Stimulated activated CD4-positive, alpha-beta T cell treated with anti-CD3 and anti-CD28 coated beads, Interleukin-4, amount 100 ng/mL, for 48 hours (primary cell): Measurements from ENCODE around the gene TNK1.
"Not testable (repeated sequence)": the region's sequence is repeated elsewhere in the genome, so short reads cannot be mapped to it uniquely, and the experiment has no call there.

Experiments
- DNase-seq, 2 donors: peaks; one replicate each; pipeline ENCODE4 v3.0.0-alpha.2; 2020; ENCODE audit warnings: low read depth in 2 of 2

Gene TNK1

DNA sequence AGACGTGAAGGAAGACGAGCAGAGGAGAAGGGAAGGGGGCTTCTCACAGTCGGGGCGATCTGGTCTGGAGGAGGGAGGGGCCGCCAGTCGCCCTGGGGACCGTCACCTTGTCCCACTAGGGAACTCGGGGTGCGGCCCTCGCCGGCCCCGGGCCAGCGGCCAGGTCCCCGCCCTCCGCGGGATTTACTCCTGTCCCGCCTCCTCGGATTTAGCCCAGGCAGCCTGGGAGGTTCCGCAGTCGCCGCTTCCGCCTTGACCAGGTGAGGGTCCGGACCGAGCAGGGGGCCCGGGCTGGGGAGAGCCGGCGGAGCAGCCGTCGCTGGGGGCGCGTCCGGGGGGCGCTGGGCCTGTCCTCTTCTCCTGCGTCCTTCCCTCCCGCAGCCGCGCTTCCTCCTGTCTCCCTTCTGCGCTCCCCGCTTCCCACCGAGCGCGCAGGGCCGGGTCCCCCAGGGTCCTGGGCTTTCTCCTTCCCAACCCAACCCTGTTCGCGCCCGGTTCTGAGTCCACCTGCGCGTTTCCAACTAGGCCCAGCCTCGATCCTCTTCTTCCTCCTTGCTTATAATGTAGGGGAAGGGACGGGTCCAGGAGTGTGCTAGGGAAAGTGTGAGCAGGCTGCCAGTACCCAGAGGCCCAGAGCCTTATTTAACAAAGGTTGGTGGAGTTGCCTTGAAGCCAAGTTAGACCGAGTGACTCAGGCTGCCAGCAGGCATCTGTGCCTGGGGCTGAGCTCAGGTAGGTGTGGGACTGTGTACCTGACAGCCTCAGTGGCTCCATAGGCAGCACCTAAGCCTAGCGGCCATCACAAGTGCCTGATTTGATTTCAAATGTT, at the start of gene TNK1:
Gene TNK1, plus strand, starts transcription at position 235 of the 829 bp plus-strand sequence. CDS start 1,838 bp downstream, outside the sequence.
- no peak for DNase-seq

DNA sequence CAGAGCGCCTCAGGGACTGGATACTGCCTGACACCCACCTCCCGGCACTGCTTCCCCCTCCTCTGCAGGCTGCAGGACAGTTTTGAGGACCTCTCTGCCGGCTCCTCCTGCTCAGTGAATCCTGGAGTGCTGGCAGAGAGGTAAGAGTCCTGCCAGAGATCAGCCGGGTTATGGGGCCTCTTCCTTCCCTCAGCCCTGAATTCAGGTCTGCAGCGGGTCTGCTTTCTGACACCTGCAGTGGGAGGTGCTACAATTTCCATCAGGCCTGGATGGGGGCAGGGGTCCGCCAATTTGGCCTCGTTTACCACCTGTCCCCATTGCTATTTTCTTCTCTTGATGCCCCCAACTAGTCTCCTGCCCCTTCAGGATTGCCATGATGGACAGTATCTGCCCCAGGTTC, 48.8 kb upstream of the TNK1 start:
- DNase-seq, result no peak

DNA sequence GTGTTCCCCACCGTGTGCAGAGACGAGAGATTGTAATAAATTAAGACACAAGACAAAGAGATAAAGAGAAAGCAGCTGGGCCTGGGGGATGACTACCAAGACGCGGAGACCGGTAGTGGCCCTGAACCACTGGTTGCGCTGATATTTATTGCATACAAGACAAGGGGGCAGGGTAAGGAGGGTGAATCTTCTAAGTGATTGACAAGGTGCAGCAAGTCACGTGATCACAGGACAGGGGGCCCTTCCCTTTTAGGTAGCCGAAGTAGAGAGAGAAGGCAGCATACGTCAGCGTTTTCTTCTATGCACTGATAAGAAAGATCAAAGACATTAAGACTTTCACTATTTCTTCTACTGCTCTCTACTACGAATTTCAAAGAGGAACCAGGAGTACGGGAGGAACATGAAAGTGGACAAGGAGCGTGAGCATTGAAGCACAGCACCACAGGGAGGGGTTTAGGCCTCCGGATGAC, 48.3 kb upstream of the TNK1 start:
- DNase-seq, result not testable (repeated sequence)

DNA sequence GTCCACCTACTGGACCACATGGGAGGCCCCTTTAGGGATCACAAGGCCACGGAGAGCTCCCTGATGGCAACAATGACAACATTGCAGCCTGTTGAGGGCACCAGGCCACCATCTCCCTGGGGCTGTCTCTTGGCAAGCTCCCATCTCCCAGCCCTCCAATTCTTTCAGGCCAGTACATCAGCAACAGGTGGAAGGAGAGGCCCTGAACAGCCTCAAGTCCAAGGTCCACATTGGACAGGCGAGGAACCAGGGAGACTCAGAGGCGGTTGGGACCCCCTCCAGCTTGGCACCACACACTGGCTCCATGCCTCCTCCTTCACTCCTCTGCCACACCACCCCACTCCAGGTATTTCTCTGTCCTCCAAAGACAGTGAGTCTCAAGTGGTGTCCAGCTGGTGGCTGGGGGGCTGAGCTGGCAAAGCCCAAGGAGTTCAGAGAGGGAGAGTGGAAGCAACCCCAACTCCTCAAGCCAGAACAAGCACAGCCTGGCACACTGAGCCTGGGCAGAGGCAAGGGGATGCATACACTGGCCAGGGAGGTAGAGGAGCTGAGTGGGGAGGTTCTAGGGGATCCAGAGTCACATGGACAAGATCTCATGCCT, 45.9 kb upstream of the TNK1 start:
- DNase-seq, result no peak

DNA sequence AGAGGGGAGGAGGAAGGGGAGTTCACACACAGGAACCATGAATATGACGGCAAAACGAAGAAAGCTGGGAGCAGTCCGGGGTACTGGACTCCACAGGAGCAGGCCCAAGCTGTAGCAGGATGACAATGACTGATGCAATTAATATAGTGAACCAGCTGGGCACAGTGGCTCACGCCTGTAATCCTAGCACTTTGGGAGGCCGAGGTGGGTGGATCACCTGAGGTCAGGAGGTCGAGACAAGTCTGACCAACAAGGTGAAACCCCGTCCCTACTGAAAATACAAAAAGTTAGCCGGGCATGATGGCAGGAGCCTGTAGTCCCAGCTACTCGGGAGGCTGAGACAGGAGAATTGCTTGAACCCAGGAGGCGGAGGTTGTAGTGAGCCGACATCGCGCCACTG, 45.1 kb upstream of the TNK1 start:
- not testable (repeated sequence) for DNase-seq

DNA sequence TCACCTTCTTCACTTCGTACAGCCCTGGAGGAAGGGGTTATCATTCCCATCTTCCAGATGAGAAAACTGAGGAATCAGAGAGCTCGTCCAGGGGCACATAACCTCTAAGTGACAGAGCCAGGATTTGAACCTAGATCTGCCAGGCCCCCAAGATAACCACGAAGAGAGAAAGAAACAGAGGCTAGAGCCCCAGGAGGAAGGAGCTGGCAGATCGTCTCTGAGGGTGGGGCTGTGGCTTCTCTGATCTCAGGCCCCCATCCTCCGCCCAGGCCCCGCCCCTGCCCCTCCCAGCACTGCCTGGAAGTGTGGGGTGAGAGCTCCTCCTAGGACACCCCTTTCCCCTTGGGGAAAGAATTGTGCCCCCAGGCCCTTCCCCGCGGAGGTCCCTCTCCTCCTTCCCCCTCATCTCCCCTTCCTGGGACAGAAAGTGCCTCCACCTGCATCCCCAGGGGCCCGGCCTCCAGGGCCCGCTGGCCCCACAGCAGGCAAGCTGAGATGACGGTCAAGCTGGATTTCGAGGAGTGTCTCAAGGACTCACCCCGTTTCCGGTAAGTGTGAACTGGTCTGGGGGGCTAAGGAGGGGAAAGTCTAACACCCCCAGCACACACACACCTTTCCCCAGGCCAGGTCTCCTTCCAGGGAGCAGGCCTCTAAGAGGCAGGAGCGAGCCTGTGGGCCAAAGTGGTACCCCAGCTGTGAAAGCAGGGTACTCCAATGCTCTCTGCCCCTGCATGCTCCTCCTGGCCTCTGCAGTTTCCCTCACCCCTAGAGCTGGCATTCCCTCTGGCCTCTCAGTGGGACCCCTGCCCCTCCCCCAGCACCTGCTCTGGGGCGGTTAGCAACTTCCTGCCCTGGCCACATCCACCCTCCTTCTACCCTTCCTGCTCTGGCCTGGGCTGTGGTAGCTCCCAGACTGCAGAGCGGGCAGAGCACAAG, 44.4 kb upstream of the TNK1 start, which contains the start of gene ACAP1:
Gene ACAP1, plus strand, starts transcription at position 290 of the 936 bp plus-strand sequence. Its CDS starts 206 bp downstream, at position 496.
- peak; percentile 78 to 87 for DNase-seq

DNA sequence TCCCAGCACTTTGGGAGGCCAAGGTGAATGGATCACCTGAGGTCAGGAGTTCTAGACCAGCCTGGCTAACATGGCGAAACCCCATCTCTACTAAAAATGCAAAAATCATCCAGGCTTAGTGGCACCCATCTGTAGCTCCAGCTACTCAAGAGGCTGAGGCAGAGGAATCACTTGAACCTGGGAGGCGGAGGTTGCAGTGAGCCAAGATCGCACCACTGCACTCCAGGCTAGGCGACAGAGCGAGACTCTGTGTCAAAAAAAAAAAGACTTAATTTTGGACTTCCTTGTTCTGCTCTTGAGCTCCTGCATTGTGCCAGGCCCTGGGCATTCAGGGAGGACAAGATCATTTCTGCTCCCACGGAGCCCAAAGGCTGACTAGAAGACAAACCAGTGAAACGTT, 43.3 kb upstream of the TNK1 start:
- DNase-seq, result not testable (repeated sequence)

DNA sequence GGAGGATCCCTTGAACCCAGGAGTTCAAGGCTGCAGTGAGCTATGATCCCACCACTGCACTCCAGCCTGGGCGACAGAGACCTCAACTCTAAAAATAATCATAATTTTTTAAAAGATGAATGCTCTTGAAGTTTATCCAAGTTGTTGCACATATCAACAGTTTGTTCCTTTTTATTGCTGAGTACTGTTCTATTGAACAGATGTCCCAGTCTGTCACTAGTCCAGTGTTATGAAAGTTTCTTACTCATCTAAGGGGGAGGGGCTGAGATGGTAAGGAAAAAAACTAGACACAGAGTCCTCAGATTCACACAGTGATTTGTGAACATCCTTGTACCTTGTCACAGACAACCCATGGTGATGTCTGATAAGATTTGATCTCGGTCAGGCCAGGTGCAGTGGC, 40.7 kb upstream of the TNK1 start:
- DNase-seq, result no peak

DNA sequence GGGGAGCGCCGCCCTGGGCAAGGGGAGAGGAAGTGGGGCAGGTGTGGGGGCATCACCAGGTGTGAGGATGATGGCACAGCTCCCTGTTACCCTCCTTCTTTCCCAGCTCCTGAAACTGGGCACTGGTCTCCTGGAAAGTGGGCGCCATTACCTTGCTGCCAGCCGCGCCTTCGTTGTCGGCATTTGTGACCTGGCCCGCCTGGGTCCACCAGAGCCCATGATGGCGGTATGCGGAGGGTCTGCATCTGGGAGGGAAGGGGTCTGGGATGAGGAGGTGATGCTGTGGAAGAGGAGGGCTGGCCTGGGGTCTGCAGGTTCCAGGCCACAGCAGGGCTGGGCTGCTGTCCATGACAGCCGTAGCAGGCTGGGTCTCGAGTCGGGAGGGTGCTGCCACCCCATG, 39.0 kb upstream of the TNK1 start:
- no peak for DNase-seq

DNA sequence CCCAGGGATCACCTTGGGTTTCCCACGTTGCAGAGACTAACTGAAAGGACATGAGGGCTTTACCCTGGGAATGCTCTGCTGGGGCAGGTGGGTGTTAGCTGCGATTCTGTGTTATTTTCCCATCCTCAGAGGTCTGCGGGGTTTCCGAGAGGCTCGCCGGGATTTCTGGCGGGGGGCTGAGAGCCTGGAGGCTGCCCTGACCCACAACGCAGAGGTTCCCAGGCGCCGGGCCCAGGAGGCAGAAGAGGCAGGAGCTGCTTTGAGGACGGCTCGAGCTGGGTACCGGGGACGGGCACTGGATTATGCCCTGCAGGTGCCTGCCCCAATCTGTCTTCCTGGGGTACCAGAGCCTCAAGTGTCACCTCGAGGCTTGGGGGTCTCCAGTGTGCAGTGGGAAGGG, 37.6 kb upstream of the TNK1 start:
- no peak for DNase-seq

DNA sequence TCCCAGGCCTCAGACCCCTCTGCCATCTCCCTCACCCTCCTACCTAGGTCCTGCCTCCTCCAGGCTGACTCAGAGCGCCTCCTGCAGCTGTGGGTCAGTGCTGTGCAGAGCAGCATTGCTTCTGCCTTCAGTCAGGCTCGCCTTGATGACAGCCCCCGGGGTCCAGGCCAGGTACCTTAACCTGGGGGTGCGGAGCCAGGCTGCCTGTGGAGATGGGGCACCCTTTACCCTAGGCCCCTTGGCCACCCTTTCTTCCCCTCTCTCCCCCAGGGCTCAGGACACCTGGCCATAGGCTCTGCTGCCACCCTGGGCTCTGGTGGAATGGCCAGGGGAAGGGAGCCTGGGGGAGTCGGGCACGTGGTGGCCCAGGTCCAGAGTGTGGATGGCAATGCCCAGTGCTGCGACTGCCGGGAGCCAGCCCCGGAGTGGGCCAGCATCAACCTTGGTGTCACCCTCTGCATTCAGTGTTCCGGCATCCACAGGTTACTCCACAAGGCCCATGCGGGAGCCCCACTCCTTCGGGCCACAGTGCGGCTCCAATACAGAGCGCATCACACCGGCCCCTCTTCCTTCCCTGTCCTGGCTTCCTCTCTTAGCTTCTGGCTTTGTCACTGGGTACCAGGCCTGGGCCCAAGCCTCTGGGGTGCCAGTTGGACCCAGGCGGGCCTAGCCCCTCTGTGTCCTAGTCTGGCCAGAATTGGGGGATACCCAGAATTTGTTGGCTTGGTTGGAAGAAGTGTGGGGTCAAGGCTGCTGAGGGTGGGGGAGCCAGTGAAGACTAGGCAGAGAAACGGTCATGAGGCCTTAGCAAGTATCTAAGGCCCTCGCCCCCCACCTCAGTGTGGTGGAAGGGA, 33.9 kb upstream of the TNK1 start:
- no peak for DNase-seq

DNA sequence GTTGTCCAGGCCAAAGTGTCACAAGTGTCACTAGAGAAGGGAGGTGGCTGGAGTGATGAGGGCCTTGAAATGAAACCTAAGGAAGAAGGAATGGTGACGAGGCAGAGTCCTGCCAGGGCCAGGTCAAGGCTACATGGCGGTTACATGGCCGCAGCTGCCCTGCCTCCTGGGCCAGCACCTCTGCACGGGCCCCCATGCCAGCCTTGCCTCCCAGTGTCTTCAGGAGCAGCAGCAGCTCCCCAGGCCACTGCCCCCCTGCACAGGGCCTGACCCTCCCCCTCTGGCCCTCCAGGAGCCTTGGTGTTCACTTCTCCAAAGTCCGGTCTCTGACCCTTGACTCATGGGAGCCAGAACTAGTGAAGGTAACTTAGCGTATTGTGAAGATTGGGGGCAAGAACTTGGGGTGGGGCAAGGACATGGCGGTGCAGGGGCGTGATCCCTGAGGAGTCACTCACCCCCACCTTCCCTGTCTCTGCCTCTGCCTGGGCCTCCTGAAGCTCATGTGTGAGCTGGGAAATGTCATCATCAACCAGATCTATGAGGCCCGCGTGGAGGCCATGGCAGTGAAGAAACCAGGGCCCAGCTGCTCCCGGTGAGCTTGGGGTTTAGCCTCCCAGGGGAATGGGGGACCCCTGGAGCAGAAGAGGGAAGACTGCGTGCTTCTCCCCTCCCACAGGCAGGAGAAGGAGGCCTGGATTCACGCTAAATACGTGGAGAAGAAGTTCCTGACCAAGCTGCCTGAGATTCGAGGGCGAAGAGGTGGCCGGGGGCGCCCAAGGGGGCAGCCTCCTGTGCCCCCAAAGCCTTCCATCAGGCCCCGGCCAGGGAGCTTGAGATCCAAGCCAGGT, 33.0 kb upstream of the TNK1 start:
- no peak for DNase-seq

DNA sequence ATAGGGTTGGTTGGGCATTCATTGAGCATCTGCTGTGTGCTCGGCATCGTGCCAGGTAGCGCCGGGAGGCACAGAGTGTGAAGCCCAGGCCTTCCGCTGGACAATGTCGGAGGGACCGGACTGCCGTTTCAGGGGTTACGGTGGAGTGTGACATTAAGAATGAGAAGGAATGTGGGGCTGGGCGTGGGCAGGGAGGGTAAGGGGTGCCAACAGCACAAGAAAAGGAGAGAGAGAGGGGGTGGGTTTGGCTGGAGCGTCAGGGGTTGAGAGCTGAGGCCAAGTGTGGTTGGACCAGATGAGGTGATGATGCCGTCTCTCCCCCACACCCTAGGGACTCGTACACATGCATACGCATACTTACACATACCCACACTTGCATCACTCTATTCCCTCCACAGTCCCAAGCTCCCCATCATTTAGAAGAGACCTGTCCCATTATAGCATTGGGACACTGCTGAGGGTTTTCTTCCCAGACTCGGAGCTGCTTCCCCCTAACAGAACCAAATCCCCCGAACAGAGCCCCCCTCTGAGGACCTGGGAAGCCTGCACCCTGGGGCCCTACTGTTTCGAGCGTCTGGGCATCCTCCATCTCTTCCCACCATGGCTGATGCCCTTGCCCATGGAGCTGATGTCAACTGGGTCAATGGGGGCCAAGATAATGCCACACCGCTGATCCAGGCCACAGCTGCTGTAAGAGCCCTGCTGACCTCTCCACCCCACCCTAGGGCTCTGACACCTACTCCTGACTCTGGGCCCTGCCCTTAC, 32.2 kb upstream of the TNK1 start:
- no peak for DNase-seq

DNA sequence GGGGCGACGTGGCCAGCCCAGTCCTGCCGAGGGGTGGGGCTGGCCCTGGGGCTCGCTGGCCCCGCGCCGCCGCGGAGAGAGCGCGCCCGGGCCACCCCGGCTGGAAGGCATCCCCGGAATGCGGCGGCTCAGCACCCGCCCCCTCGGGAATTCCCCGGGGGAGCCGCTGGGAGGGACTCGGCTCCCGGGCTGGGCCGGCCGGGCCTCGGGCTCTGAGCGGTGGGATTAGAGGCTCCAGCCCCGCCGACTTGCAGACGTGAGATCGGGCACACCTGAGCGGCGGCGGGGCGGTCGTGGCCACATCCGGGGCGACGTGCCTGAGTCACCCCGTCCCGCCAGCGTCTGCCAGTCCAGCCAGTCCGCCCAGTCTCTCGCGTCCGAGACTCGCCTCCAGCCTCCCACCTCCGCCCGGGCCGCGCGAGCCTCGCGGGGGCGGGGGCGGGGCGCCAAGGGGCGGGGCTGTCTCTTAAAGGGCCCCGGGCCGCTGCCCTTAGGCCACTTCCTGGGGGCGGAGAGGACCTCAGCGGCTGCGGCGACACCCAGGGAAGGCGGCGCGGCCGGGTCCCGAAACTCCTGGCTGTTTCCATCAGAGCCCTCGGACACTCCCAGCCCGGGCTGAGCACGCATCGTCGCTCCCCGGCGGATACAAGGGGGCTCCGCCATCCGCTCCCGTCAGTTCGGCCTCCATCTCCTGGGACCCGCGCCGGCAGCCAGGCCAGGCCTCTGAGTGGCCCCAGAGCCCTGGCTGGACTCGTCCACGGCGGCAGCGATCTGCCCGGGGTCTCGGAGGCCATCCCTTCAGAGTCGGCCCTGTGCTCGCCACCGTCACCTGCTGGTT, 29.0 kb upstream of the TNK1 start, which contains the start of gene KCTD11:
Gene KCTD11, plus strand, starts transcription at position 498 of the 838 bp plus-strand sequence.
- peak; percentile 65 to 74 for DNase-seq

DNA sequence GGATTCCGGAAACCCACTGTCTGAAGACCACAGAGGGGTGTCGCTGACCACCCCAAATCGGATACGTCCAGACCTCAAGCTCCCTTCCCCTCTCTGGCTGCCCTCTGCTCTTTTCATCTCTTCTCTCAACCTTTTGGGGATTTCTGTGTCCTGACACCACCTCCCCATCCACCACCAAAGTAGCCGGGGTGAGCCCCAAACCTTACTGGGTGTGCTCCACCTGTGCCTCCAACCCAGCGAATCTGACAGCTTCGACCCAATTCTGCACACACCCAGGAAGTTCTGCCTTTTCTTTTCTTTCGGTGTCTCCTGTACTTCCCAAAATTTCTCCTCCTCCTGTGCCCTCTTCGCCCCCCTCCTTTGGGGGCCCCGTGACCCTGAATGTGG, 28.4 kb upstream of the TNK1 start:
- DNase-seq, result no peak

DNA sequence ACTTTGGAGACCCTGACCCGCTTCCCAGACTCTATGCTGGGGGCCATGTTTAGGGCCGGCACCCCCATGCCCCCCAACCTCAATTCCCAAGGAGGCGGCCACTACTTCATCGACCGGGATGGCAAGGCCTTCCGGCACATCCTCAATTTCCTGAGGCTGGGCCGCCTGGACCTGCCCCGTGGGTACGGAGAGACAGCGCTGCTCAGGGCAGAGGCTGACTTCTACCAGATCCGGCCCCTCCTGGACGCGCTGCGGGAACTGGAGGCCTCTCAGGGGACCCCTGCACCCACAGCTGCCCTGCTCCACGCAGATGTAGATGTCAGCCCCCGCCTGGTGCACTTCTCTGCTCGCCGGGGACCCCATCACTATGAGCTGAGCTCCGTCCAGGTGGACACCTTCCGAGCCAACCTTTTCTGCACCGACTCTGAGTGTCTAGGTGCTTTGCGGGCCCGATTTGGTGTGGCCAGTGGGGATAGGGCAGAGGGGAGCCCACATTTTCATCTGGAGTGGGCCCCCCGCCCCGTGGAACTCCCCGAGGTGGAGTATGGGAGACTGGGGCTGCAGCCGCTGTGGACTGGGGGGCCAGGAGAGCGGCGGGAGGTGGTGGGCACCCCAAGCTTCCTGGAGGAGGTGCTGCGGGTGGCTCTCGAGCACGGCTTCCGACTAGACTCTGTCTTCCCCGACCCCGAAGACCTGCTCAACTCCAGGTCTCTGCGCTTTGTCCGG, 27.8 kb upstream of the TNK1 start:
- DNase-seq, result no peak

DNA sequence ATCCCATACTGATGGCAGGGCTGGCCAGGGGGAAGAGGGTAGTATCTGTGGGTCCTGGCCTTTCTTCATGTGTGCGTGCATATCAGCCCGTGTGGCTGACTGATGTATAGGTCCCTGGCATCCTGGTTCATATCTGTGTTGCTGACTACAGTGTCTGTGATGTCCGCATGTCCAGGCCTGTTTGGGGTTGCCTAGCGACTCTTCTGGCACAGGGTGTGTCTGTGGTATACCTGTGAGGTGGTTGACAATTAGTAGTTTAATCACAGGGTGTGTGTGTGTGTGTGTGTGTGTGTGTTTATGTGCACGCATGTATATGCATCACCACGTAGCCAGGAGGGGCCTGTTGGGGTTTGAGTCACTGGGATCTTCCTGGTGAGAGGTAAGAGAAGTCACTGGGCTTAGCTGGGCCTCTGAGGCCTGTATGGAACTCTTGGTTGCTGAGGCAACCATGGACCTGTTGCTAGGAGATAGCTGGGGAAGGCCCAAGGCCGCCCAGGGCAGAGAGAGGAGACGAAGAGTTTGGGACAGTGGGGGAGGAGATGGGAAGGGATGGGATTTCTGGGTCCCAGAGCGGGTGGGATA, 26.5 kb upstream of the TNK1 start:
- DNase-seq, result no peak
